Natural killer cell (primary cell): Measurements from ENCODE around the gene ZBTB18. TPM values are rescaled to one million over a fixed set of nuclear protein-coding genes. Genes with fewer than 3 reads are reported as not detected.

Source experiments
- ATAC-seq, 3 donors: fragments of 150-1000 bp in 2 of 3; fragments of 200-7000 bp in 1 of 3; cut with Tn5 transposase; 1 replicate in 1 of 3; 2 replicates in 2 of 3; pipeline ENCODE4 v1.10.0; 2021; ENCODE audit warnings: mild to moderate bottlenecking in 2 of 3, moderate library complexity in 2 of 3
- DNase-seq, 2 donors: peaks; one replicate each; pipeline versions ENCODE4 v3.0.0 to v3.0.0-alpha.2; 2013 to 2021; ENCODE audit warnings: mixed read lengths in 1 of 2
- H3K27ac ChIP-seq: one replicate; pipeline ENCODE4 v1.5.1; 2013; ENCODE audit warnings: mild to moderate bottlenecking, low read length
- H3K27me3 ChIP-seq: one replicate; pipeline ENCODE4 v1.6.1; 2013; ENCODE audit warnings: low read length; ENCODE audit not compliant: control insufficient read depth, insufficient read depth
- H3K36me3 ChIP-seq: one replicate; pipeline ENCODE4 v1.6.1; 2013; ENCODE audit warnings: low read length; ENCODE audit not compliant: control insufficient read depth, insufficient read depth
- H3K4me1 ChIP-seq: one replicate; pipeline ENCODE4 v1.6.1; 2013; ENCODE audit warnings: low read length; ENCODE audit not compliant: control insufficient read depth, insufficient read depth
- H3K4me3 ChIP-seq: one replicate; pipeline ENCODE4 v1.5.1; 2013; ENCODE audit warnings: low read length
- H3K9me3 ChIP-seq: one replicate; pipeline ENCODE4 v1.6.1; 2013; ENCODE audit warnings: low read length; ENCODE audit not compliant: control insufficient read depth, insufficient read depth
- H3K27ac Mint-ChIP-seq, 2 donors: one replicate each; pipeline ENCODE4 v1.8.0; 2022; ENCODE audit warnings: mild to moderate bottlenecking in 2 of 2, mixed read lengths in 2 of 2, moderate library complexity in 1 of 2
- H3K27me3 Mint-ChIP-seq, 2 donors: one replicate each; pipeline ENCODE4 v1.8.0; 2022; ENCODE audit warnings: low read depth in 2 of 2, mixed read lengths in 2 of 2
- H3K36me3 Mint-ChIP-seq: one replicate; pipeline ENCODE4 v1.8.0; 2022; ENCODE audit warnings: mixed read lengths
- H3K4me1 Mint-ChIP-seq, 2 donors: one replicate each; pipeline ENCODE4 v1.8.0; 2022; ENCODE audit warnings: mixed read lengths in 2 of 2
- H3K4me3 Mint-ChIP-seq: one replicate; pipeline ENCODE4 v1.8.0; 2022; ENCODE audit warnings: mild to moderate bottlenecking, moderate library complexity, mixed read lengths
- H3K9me3 Mint-ChIP-seq, 2 donors: one replicate each; pipeline ENCODE4 v1.8.0; 2022; ENCODE audit warnings: mixed read lengths in 2 of 2
- CTCF ChIP-seq: fragments of 200-600 bp; IDR thresholded peaks from one replicate; pipeline ENCODE4 v1.8.0; 2022; ENCODE audit warnings: antibody characterized with exemption
- WGBS: methylation state at CpG from one replicate; pipeline ENCODE4 v1.1.7; 2013; ENCODE audit warnings: missing lambda C conversion rate; ENCODE audit not compliant: insufficient coverage; 5-methylcytosine and 5-hydroxymethylcytosine counted together
- intact Hi-C: fragments of 100-400 bp; cut with micrococcal nuclease; formaldehyde crosslinking; loops from one replicate; pipeline ENCODE4 v1.14.2; 2022
- total RNA-seq, 4 donors: library from RNA; stranded (reverse); fragments of 120-200 nt in 1 of 4; gene quantifications; one replicate each; pipeline versions ENCODE4 v1.2.3 to v1.2.4, GENCODE V29; 2013 to 2022

ZBTB18 gene
- total RNA-seq, 3 donors from 2014 or later (not counting 1 experiment from before 2014, with no cell fraction given) = 12.6 to 18.2 (median 14.0) TPM

DNA sequence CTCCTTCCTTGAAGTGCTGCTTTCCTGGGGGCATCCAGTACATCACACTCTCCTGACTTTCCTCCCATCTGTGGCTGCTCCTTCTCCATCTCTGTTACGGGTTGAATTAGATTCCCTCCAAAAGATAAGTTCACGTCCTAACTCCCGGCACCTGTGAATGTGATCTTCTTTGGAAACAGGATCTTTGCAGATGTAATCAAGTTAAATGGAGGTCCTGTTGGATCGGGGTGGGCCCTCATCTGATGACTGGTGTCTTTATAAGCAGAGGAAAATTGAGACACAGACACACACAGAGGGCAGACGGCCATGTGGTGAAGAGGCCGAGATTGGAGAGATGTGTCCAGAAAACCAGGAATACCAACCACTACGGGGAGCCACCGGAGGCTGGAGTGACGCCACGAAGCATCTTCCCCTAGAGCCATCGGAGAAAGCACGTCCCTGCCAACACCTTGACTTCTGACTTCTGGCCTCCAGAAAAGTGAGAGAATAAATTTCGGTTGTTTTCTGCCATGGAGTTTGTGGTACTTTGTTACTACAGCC lies 36.0 kb downstream of the ZBTB18 start:
- Histone ChIP-seq H3K4me3 (no peak overlapping the region), H3K36me3 (no peaks in the 10 kb centered on the region), H3K4me1 (no peaks in the 10 kb centered on the region), H3K27me3 (no peaks in the 10 kb centered on the region), H3K9me3 (no peaks in the 10 kb centered on the region), H3K27ac (no peak overlapping the region)
- H3K27ac Mint-ChIP-seq = no peak overlapping the region
- no peaks in the 10 kb centered on the region for H3K36me3 Mint-ChIP-seq
- no peaks in the 10 kb centered on the region for H3K9me3 Mint-ChIP-seq
- H3K4me3 Mint-ChIP-seq = no peak overlapping the region
- intact Hi-C loops = no loop called here
- TF ChIP-seq CTCF = no peak
- no peaks in the 10 kb centered on the region for H3K4me1 Mint-ChIP-seq
- DNase-seq (no peak), ATAC-seq (no peak)
- H3K27me3 Mint-ChIP-seq = peaks cover 43 to 46% of the 10 kb centered on the region in 2 donors
- 94% methylated on average over 13 of the region's 13 CpGs for WGBS

- H3K4me1 Mint-ChIP-seq = no peaks in the 10 kb centered on the region
- Histone ChIP-seq H3K4me1 (no peaks in the 10 kb centered on the region), H3K27me3 (no peaks in the 10 kb centered on the region), H3K9me3 (no peaks in the 10 kb centered on the region), H3K27ac (no peak overlapping the region), H3K4me3 (no peak overlapping the region), H3K36me3 (no peaks in the 10 kb centered on the region)
- H3K36me3 Mint-ChIP-seq = no peaks in the 10 kb centered on the region
- ATAC-seq (no peak), DNase-seq (no peak)
- intact Hi-C loops = no loop called here
- H3K9me3 Mint-ChIP-seq = no peaks in the 10 kb centered on the region
- H3K27ac Mint-ChIP-seq = no peak overlapping the region
- H3K27me3 Mint-ChIP-seq = peaks cover 40 to 43% of the 10 kb centered on the region in 2 donors
- TF ChIP-seq CTCF = no peak
- 84% methylated on average over 7 of the region's 7 CpGs for WGBS
- no peak overlapping the region for H3K4me3 Mint-ChIP-seq
Measured at GRCh38 chr1:244087611-244088010, 36.5 kb downstream of the ZBTB18 start.

GRCh38 chr1:244088161-244088560 lies 37.1 kb downstream of the ZBTB18 start:
- H3K27me3 ChIP-seq = no peaks in the 10 kb centered on the region
- WGBS = 91% methylated on average over 6 of the region's 6 CpGs
- H3K36me3 ChIP-seq = no peaks in the 10 kb centered on the region
- Mint-ChIP-seq H3K27ac (no peak overlapping the region), H3K9me3 (no peaks in the 10 kb centered on the region), H3K36me3 (no peaks in the 10 kb centered on the region), H3K4me1 (no peaks in the 10 kb centered on the region), H3K27me3 (peaks cover 39 to 44% of the 10 kb centered on the region in 2 donors), H3K4me3 (no peak overlapping the region)
- TF ChIP-seq CTCF = no peak
- no peak overlapping the region for H3K27ac ChIP-seq
- DNase-seq (no peak), ATAC-seq (no peak)
- no peaks in the 10 kb centered on the region for H3K9me3 ChIP-seq
- intact Hi-C loops = no loop called here
- H3K4me1 ChIP-seq = no peaks in the 10 kb centered on the region
- H3K4me3 ChIP-seq = no peak overlapping the region

GRCh38 chr1:244089561-244089960 lies 38.5 kb downstream of the ZBTB18 start:
- Mint-ChIP-seq H3K36me3 (no peaks in the 10 kb centered on the region), H3K4me1 (no peaks in the 10 kb centered on the region), H3K9me3 (no peaks in the 10 kb centered on the region), H3K4me3 (no peak overlapping the region), H3K27ac (no peak overlapping the region), H3K27me3 (peaks cover 28 to 38% of the 10 kb centered on the region in 2 donors)
- DNase-seq (no peak), ATAC-seq (no peak)
- Histone ChIP-seq H3K27me3 (no peaks in the 10 kb centered on the region), H3K36me3 (no peaks in the 10 kb centered on the region), H3K9me3 (no peaks in the 10 kb centered on the region), H3K4me3 (no peak overlapping the region), H3K27ac (no peak overlapping the region), H3K4me1 (no peaks in the 10 kb centered on the region)
- 93% methylated on average over 8 of the region's 8 CpGs for WGBS
- no peak for TF ChIP-seq CTCF
- intact Hi-C loops = no loop called here
